Ramos (cell line): ENCODE data around the gene NTRK2.
"Not testable (repeated sequence)": the region's sequence is repeated elsewhere in the genome, so short reads cannot be mapped to it uniquely, and the experiment has no call there.

Experiments used
- in situ Hi-C: fragments of 300-500 bp; cut with MboI; formaldehyde crosslinking; loops from one replicate; pipeline ENCODE4 v1.14.3; 2022; ENCODE audit warnings: low sequenced_read_pairs; ENCODE audit not compliant: unreplicated experiment

The NTRK2 gene

DNA sequence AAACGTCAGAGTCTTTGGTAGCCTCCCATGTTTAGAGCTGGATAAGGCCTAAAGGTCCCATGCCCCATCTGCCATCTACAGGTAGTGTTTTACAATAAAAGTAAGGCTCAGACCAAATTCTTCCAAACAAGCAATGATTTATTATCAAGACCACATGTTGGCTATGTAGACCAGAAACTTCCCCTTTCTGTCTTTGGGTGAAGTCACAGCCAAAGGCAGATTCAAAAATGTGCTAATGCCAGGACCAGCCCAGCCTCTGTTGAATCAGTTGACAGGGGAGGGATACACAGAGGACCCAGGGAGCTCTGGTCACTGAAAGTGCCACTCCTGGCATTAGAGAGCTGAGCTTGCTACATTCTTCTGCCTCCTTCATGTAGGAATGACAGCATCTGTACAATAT is 360.8 kb downstream of the NTRK2 start:
- in situ Hi-C loops = no loop called here

DNA sequence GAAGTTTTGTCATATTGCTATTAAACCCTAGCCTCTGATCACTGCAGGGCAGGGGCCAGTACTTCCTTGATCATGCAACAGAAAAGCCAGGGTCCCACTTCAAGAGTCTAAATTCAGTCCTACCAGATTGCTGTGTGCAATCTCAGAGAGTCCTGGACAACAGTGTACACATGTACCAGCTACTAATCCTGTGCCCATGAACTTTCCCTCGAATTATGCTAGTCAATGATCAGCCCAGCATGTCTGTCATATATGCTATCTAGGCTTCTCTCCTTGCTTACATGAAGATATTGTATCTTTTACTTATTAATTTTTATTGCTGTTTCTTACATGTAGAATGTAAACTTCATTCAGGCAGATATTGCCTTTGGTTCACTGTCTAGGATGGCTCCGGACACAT is 367.0 kb downstream of the NTRK2 start:
- in situ Hi-C loops = no loop called here

DNA sequence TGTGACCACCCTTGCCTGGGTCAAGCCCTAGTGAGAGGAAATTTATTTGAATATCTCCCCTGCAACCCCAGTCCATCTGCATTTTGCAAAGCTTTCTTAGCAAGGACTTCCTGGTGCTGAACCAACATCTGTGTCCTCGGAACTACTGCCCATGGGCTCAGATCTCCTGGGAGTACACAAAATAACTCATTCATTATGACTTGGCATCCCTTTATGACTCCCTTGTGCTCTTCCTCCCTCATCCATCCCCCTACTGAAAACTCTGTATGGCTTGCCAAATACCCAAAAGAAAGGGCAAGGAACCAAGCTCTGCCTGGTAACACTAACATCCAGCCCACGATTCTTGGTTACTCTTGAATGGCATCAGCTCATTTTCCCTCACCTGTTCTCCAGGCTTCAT is 368.5 kb downstream of the NTRK2 start:
- in situ Hi-C loops = no loop called here

GRCh38 chr9:85038824-85039608 is 369.5 kb downstream of the NTRK2 start:
- in situ Hi-C loops = no loop called here

DNA sequence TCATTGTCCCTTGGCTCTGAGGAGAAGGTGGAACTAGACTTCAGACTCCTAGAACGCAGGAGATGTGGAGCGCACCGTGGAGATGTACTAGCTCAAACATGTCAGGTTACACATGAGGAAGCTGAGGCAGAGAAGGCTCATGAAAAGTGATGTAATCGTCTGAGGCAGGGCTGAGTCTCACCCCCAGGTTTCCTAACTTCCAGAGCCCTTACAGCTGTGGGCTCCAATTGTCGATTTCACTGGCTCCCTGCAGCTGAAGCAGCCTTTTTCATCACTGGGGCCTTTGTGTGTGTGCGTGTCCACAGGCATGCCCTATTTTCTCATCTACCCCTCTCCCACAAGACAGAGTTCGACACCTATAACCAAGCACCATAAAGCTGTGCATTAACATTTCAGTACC is 370.6 kb downstream of the NTRK2 start:
- in situ Hi-C loops = no loop called here

GRCh38 chr9:85040821-85041465 is 371.4 kb downstream of the NTRK2 start:
- in situ Hi-C loops = no loop called here

DNA sequence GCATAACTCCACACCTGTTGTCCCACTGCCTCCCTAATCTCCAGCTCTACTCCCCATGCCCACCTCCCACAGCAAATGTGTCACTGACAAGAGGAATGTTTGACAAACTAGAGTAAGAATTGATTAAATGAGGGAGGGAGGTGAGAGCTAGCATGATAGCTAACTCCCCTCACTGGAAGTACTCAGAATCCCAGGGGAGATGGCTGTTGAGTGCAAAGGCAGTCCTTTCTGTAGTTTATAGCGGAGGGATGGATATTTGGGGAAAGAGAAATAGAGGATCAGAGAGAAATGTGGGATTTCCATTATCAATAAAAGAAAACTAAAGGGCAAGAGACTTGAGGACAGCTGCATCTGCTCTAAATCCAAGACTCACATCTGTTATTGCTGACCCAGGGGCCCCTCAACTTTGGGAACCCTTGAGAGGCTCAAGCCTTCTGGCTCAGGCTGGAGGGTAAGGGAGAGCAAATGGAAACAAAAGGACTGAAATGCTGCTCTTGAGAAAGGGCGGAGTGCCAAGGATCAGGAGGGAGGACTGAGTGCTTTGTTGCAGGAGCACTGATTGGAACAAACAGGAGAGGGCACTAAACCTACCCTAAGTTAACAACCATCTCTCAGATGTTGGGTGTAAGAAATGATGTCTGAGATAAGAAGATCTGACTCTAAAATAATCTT is 372.1 kb downstream of the NTRK2 start:
- in situ Hi-C loops = no loop called here

DNA sequence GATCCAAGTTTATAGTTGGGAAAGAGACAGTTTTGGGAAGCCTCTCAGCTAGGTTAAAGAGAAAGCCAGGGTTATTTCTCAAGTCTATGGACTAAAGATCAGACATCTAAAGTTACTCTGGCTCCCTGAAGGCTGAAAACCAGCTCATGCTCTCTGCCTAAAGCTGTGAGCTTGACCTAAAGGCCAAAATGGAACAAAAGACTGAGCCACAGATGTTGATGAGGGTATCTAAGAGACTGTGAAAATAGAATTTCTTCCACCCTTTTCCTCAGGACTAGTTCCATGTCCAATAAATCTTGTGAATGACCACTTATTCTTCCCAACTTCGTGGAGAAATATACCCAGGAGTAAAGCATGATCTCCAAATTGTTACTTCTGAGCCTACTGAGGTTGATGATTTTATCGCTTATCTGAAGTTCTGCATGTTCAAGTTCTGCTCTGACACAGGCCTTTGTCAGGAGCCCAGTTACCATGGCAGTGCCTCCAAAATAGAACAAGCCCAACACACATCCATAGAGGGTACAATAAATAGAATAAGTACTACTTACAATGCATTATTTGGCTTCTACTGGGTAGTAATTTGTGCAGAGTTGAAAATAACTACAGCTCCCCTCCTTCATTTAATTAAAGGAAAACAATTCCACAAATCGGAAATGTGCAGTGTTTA is 373.6 kb downstream of the NTRK2 start:
- in situ Hi-C loops = no loop called here

GRCh38 chr9:85045271-85045670 is 375.7 kb downstream of the NTRK2 start:
- in situ Hi-C loops = no loop called here

- in situ Hi-C loops = no loop called here
These were observed 376.9 kb downstream of the NTRK2 start for GRCh38 chr9:85046475-85046874.

GRCh38 chr9:85053206-85053786 is 383.8 kb downstream of the NTRK2 start:
- in situ Hi-C loops = no loop called here

DNA sequence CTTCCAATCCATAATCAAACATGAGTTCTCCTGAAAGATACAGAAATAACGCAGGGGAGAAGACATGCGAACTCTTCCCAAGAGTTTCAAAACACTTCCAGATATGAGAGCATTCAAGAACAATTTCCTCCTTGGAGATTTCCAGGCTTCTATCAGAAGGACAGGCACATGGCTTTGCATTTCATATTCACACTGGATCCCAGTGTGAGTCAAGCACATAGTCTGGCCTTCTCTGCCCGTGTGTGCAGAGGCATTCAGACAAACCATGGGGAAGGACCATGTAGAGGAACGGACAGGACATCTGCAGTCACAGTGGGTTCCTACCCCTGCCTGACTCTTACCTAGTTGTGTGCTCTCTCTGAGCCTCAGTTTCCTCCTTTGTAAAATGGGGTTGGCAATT is 384.5 kb downstream of the NTRK2 start:
- in situ Hi-C loops = no loop called here

DNA sequence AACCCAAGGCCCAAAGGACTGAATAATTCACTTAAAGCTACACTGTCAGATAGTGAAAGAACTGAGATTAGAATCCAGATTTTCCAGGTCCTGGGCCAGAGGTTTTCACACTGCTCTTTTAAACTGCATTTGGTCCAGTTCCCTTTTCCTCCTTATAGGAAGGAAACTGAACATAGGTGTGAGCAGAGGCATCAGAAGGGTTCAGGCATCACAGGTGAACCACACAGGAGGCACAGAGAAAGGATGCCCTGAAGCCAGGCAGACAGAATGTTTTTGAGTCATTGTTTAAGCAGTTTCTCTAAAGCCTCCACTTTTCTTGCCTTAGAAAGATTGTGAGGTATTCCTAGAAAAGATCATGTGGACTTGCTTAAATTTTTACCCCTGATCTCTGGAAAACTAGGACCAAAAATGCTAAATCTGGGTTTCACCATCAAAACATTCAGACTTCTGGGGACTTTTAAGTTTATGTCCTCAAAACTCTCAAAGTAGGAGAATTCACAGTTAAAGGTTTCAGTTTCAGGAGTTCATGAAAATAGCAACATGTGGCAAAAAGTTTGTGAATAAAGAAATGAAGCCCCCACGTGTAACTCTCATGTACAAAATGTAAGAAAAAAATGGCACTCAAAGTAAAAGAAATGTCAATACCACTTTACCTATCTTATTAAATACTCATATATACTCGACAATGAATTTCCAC is 386.1 kb downstream of the NTRK2 start:
- in situ Hi-C loops = no loop called here

DNA sequence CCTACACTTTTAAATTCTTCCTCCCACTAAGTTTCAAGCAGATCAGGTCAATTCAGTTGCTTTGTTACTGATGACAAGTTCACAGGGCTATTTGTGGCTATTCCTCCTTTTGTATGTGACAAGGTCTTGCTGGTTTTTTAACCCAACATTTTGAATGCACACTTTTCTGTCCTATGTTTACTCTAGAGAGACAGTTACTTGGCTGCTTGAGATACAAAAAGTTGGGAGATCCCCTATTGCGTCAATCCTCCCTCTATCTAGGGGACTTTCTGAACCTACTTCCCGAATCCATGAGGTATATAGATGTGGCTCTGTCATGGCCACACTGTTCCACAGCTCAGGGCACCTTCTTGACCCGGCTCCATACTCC is 386.7 kb downstream of the NTRK2 start:
- in situ Hi-C loops = no loop called here

DNA sequence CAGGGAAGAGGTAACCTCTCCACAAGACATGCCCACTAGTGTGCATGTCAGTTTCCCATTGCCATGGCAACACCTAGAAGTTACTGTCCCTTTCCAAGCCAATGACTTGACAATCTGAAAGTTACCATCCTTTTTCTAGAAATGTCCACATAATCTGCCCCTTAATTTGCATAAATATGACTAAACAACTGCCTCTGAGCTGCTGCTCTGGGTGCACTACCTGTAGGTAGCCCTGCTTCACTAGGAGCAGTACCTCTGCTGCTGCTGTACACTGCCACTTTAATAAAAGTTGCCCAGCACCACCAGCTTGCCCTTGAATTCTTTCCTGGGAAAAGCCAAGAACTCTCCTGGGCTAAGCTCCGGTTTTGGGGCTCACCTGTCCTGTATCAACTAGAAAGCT is 392.4 kb downstream of the NTRK2 start:
- in situ Hi-C loops = no loop called here

- in situ Hi-C loops = no loop called here
These were observed 393.0 kb downstream of the NTRK2 start for GRCh38 chr9:85062385-85063022.

DNA sequence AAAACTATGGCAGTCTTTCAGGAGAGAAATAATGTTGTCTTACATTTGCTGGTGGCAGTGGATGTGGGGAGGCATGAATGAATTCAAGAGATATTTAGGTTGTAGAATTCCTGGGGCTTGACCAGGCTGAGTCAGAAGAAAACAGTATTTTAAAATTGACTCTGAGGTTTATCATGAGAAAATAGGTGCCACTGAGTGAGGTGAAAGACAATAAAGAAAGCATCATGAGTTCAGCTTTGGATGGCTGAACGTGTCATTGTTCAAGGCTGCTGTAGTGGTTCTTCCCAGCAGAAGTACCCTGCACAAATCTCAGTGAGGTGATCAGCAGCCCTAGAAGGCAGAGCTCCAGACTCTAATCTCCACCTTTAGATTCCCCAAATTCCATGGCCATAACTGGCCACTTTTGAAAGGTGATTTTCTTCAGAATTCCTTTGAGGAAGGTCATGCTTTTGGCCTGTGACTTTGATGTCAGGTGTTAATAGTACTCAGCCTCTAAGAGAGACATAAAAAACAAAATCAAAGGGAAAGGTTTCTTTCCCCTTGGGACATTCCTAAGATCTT is 395.4 kb downstream of the NTRK2 start:
- in situ Hi-C loops = no loop called here

- in situ Hi-C loops = no loop called here
These were observed 398.3 kb downstream of the NTRK2 start for GRCh38 chr9:85067792-85068191.

DNA sequence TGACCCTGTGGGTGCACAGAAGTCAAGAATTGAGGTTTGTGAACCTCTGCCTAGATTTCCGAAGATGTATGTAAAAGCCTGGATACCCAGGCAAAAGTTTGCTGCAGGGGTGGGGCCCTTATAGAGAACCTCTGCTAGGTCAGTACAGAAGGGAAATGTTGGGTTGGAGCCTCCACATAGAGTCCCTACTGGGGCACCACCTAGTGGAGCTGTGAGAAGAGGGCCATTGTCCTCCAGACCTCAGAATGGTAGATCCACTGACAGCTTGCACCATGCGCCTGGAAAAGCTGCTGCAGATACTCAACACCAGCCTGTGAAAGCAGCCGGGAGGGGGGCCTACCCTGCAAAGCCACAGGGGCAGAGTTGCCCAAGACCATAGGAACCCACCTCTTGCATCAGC is 399.9 kb downstream of the NTRK2 start:
- in situ Hi-C loops = not testable (repeated sequence)
